K562 (cell line): ENCODE results near the gene ITPRIPL1. TPM values are rescaled to one million over a fixed set of nuclear protein-coding genes. Genes with fewer than 3 reads are reported as not detected.

Experiments
- polyA plus RNA-seq, 8 experiments: library from polyadenylated mRNA; depleted of rRNA in 4 of 8; stranded (reverse) in 5 of 8; unstranded in 3 of 8; fragments of >200 nt; fragmentation: Nextera tagmentation in 2 of 8; fragmentation: Illumina TruSeq in 1 of 8; extraction: Ambion mirVana in 2 of 8; extraction: Trizol in 1 of 8; gene quantifications; 2 replicates each; pipeline versions ENCODE4 v1.2.1 to v1.2.3, GENCODE V29; 2011 to 2014; ENCODE audit warnings: inconsistent platforms in 1 of 8, missing spikeins in 1 of 8
- total RNA-seq, 7 experiments: library from RNA; depleted of rRNA in 6 of 7; stranded (reverse); fragments of >200 nt in 6 of 7; fragmentation: Illumina TruSeq in 2 of 7; extraction: Trizol in 2 of 7; gene quantifications; 2 replicates each; pipeline versions ENCODE4 v1.2.1 to v1.2.3, GENCODE V29; 2011 to 2021; ENCODE audit warnings: low replicate concordance in 1 of 7
- TF ChIP-seq, protein P1 (sequence below): fragments of 200-600 bp; sonication (generic); IDR thresholded peaks from one replicate; pipeline ENCODE4 v1.6.1; 2012; ENCODE audit warnings: mild to moderate bottlenecking, low read depth, low read length, inconsistent platforms
- TF ChIP-seq, protein P2 (sequence below), 3 experiments: IDR thresholded peaks in 2 of 3; conservative IDR thresholded peaks in 1 of 3; 2 replicates each; pipeline ENCODE4 v1.5.1; 2011 to 2012; ENCODE audit warnings: low read length in 3 of 3, mild to moderate bottlenecking in 3 of 3, control low read depth in 2 of 3, improper control_type of control experiment in 1 of 3, inconsistent platforms in 1 of 3, low read depth in 1 of 3, mixed read lengths in 1 of 3, moderate library complexity in 1 of 3; ENCODE audit not compliant: insufficient read depth in 2 of 3
- TF ChIP-seq, protein P3 (sequence below): IDR thresholded peaks from 2 replicates; pipeline ENCODE4 v1.6.1; 2012; ENCODE audit warnings: low read depth, low read length, improper control_type of control experiment, borderline replicate concordance
- TF ChIP-seq, protein P4 (sequence below): fragments of 200-800 bp; sonication (Bioruptor generic); IDR thresholded peaks from 2 replicates; pipeline ENCODE4 v1.6.1; 2016; ENCODE audit warnings: missing genetic modification characterization, missing compliant biosample characterization

Gene ITPRIPL1
- total and polyA plus RNA-seq, 9 of the 15 experiments (the other 6 are each of a cell fraction or from before 2014, with no cell fraction given) = 0.99 to 9.0 (median 6.4) TPM

DNA sequence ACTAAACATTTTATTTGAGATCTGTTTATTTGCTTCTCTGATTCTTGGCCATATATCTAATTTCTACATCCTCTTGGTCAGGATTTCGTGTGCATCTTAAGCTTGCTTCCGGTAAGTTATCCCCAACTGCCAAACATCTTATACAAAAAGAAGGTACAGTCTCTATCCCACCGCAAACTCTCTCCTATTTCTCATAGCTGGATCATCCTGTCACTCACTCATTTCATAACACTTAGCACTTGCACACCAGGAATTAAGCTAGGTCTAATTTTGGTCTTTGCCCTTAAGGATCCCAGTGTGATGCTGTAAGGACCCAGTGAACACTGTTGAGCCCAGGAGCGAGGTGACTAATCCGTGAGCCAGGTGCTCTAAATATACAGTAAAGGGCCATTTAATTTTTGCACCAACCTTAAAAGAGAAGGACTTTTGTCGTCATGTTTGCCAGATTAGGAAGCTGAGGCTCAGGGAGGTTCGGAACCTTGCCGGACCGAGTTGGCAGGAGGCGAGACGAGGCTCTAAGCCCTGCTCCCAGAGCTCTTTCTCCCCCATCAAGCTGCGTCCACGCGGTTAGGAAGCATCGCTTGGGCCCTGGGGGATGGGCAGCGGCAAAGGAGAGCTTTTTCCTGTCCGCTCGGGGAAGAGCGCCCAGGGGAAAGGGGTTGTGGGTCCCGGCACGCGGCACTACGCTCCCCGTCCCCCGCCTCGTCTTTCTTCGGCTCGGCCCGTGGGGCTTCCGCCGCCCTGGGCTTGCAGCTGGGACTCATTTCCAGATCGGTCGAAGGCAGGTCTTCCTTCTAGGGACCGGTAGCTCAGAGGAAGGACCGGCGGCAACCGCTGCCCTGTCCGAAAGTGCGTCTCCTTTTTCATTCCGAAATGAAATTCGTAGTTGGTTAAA lies 4.1 kb upstream of the ITPRIPL1 start (continued):
- TF ChIP-seq, protein P1, sequence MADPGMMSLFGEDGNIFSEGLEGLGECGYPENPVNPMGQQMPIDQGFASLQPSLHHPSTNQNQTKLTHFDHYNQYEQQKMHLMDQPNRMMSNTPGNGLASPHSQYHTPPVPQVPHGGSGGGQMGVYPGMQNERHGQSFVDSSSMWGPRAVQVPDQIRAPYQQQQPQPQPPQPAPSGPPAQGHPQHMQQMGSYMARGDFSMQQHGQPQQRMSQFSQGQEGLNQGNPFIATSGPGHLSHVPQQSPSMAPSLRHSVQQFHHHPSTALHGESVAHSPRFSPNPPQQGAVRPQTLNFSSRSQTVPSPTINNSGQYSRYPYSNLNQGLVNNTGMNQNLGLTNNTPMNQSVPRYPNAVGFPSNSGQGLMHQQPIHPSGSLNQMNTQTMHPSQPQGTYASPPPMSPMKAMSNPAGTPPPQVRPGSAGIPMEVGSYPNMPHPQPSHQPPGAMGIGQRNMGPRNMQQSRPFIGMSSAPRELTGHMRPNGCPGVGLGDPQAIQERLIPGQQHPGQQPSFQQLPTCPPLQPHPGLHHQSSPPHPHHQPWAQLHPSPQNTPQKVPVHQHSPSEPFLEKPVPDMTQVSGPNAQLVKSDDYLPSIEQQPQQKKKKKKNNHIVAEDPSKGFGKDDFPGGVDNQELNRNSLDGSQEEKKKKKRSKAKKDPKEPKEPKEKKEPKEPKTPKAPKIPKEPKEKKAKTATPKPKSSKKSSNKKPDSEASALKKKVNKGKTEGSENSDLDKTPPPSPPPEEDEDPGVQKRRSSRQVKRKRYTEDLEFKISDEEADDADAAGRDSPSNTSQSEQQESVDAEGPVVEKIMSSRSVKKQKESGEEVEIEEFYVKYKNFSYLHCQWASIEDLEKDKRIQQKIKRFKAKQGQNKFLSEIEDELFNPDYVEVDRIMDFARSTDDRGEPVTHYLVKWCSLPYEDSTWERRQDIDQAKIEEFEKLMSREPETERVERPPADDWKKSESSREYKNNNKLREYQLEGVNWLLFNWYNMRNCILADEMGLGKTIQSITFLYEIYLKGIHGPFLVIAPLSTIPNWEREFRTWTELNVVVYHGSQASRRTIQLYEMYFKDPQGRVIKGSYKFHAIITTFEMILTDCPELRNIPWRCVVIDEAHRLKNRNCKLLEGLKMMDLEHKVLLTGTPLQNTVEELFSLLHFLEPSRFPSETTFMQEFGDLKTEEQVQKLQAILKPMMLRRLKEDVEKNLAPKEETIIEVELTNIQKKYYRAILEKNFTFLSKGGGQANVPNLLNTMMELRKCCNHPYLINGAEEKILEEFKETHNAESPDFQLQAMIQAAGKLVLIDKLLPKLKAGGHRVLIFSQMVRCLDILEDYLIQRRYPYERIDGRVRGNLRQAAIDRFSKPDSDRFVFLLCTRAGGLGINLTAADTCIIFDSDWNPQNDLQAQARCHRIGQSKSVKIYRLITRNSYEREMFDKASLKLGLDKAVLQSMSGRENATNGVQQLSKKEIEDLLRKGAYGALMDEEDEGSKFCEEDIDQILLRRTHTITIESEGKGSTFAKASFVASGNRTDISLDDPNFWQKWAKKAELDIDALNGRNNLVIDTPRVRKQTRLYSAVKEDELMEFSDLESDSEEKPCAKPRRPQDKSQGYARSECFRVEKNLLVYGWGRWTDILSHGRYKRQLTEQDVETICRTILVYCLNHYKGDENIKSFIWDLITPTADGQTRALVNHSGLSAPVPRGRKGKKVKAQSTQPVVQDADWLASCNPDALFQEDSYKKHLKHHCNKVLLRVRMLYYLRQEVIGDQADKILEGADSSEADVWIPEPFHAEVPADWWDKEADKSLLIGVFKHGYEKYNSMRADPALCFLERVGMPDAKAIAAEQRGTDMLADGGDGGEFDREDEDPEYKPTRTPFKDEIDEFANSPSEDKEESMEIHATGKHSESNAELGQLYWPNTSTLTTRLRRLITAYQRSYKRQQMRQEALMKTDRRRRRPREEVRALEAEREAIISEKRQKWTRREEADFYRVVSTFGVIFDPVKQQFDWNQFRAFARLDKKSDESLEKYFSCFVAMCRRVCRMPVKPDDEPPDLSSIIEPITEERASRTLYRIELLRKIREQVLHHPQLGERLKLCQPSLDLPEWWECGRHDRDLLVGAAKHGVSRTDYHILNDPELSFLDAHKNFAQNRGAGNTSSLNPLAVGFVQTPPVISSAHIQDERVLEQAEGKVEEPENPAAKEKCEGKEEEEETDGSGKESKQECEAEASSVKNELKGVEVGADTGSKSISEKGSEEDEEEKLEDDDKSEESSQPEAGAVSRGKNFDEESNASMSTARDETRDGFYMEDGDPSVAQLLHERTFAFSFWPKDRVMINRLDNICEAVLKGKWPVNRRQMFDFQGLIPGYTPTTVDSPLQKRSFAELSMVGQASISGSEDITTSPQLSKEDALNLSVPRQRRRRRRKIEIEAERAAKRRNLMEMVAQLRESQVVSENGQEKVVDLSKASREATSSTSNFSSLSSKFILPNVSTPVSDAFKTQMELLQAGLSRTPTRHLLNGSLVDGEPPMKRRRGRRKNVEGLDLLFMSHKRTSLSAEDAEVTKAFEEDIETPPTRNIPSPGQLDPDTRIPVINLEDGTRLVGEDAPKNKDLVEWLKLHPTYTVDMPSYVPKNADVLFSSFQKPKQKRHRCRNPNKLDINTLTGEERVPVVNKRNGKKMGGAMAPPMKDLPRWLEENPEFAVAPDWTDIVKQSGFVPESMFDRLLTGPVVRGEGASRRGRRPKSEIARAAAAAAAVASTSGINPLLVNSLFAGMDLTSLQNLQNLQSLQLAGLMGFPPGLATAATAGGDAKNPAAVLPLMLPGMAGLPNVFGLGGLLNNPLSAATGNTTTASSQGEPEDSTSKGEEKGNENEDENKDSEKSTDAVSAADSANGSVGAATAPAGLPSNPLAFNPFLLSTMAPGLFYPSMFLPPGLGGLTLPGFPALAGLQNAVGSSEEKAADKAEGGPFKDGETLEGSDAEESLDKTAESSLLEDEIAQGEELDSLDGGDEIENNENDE = no peak
- TF ChIP-seq, protein P2, sequence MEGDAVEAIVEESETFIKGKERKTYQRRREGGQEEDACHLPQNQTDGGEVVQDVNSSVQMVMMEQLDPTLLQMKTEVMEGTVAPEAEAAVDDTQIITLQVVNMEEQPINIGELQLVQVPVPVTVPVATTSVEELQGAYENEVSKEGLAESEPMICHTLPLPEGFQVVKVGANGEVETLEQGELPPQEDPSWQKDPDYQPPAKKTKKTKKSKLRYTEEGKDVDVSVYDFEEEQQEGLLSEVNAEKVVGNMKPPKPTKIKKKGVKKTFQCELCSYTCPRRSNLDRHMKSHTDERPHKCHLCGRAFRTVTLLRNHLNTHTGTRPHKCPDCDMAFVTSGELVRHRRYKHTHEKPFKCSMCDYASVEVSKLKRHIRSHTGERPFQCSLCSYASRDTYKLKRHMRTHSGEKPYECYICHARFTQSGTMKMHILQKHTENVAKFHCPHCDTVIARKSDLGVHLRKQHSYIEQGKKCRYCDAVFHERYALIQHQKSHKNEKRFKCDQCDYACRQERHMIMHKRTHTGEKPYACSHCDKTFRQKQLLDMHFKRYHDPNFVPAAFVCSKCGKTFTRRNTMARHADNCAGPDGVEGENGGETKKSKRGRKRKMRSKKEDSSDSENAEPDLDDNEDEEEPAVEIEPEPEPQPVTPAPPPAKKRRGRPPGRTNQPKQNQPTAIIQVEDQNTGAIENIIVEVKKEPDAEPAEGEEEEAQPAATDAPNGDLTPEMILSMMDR (IDR thresholded peaks at IDR 0.05 in 2 of 3, conservative IDR thresholded peaks at IDR 0.05 in 1 of 3; ENCODE audit: insufficient read depth in 2 of 3, low read depth in 1 of 3, low read length in 3 of 3) = no peak
- TF ChIP-seq, protein P3, sequence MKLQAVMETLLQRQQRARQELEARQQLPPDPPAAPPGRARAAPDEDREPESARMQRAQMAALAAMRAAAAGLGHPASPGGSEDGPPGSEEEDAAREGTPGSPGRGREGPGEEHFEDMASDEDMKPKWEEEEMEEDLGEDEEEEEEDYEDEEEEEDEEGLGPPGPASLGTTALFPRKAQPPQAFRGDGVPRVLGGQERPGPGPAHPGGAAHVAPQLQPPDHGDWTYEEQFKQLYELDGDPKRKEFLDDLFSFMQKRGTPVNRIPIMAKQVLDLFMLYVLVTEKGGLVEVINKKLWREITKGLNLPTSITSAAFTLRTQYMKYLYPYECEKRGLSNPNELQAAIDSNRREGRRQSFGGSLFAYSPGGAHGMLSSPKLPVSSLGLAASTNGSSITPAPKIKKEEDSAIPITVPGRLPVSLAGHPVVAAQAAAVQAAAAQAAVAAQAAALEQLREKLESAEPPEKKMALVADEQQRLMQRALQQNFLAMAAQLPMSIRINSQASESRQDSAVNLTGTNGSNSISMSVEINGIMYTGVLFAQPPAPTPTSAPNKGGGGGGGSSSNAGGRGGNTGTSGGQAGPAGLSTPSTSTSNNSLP = no peak
- TF ChIP-seq, protein P4, sequence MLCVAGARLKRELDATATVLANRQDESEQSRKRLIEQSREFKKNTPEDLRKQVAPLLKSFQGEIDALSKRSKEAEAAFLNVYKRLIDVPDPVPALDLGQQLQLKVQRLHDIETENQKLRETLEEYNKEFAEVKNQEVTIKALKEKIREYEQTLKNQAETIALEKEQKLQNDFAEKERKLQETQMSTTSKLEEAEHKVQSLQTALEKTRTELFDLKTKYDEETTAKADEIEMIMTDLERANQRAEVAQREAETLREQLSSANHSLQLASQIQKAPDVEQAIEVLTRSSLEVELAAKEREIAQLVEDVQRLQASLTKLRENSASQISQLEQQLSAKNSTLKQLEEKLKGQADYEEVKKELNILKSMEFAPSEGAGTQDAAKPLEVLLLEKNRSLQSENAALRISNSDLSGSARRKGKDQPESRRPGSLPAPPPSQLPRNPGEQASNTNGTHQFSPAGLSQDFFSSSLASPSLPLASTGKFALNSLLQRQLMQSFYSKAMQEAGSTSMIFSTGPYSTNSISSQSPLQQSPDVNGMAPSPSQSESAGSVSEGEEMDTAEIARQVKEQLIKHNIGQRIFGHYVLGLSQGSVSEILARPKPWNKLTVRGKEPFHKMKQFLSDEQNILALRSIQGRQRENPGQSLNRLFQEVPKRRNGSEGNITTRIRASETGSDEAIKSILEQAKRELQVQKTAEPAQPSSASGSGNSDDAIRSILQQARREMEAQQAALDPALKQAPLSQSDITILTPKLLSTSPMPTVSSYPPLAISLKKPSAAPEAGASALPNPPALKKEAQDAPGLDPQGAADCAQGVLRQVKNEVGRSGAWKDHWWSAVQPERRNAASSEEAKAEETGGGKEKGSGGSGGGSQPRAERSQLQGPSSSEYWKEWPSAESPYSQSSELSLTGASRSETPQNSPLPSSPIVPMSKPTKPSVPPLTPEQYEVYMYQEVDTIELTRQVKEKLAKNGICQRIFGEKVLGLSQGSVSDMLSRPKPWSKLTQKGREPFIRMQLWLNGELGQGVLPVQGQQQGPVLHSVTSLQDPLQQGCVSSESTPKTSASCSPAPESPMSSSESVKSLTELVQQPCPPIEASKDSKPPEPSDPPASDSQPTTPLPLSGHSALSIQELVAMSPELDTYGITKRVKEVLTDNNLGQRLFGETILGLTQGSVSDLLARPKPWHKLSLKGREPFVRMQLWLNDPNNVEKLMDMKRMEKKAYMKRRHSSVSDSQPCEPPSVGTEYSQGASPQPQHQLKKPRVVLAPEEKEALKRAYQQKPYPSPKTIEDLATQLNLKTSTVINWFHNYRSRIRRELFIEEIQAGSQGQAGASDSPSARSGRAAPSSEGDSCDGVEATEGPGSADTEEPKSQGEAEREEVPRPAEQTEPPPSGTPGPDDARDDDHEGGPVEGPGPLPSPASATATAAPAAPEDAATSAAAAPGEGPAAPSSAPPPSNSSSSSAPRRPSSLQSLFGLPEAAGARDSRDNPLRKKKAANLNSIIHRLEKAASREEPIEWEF (CRISPR knock-in tag) = no peak
